ENCODE results near the gene MUSK. TPM values are rescaled to one million over a fixed set of nuclear protein-coding genes. Genes with fewer than 3 reads are reported as not detected.

MUSK gene
- total RNA-seq, 1 experiment from 2014 or later = not detected

- CTCF ChIA-PET = no interaction called here
- H3K9ac ChIP-seq (ENCODE audit: low read length) = no peak overlapping the region
- no peaks in the 10 kb centered on the region for H3K27me3 ChIP-seq (ENCODE audit: low read length)
- intact Hi-C loops (cut with micrococcal nuclease) = no loop called here
- H2AFZ ChIP-seq (ENCODE audit: low read length) = no peak overlapping the region
- no peak overlapping the region for H3K27ac ChIP-seq (ENCODE audit: low read length)
- H3K9me2 ChIP-seq (replicated peaks; ENCODE audit: low read length) = no peaks in the 10 kb centered on the region
- ATAC-seq = no peak
- no peaks in the 10 kb centered on the region for H3K9me3 ChIP-seq (ENCODE audit: low read length)
- no peaks in the 10 kb centered on the region; the same call in 1 of the 2 replicates for H3K4me1 ChIP-seq (ENCODE audit: insufficient read depth, low read length)
- H3K36me3 ChIP-seq (ENCODE audit: low read depth, low read length) = no peaks in the 10 kb centered on the region
- POLR2A ChIA-PET (ENCODE audit: unreplicated experiment) = no interaction called here
- TF ChIP-seq, protein P1, sequence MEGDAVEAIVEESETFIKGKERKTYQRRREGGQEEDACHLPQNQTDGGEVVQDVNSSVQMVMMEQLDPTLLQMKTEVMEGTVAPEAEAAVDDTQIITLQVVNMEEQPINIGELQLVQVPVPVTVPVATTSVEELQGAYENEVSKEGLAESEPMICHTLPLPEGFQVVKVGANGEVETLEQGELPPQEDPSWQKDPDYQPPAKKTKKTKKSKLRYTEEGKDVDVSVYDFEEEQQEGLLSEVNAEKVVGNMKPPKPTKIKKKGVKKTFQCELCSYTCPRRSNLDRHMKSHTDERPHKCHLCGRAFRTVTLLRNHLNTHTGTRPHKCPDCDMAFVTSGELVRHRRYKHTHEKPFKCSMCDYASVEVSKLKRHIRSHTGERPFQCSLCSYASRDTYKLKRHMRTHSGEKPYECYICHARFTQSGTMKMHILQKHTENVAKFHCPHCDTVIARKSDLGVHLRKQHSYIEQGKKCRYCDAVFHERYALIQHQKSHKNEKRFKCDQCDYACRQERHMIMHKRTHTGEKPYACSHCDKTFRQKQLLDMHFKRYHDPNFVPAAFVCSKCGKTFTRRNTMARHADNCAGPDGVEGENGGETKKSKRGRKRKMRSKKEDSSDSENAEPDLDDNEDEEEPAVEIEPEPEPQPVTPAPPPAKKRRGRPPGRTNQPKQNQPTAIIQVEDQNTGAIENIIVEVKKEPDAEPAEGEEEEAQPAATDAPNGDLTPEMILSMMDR (conservative IDR thresholded peaks at IDR 0.05; ENCODE audit: low read depth, low read length) = no peak
- no peak overlapping the region for H3K4me2 ChIP-seq (ENCODE audit: low read length)
- DNase-seq = no peak
- H4K20me1 ChIP-seq (ENCODE audit: low read length) = no peaks in the 10 kb centered on the region
- H3K4me3 ChIP-seq (ENCODE audit: low read length) = no peak overlapping the region
- no TSS peak for BruUV-seq (replicated peaks)
- no peaks in the 10 kb centered on the region for H3F3A ChIP-seq (ENCODE audit: low read length, unreplicated experiment)
- H3K79me2 ChIP-seq (ENCODE audit: low read length) = no peaks in the 10 kb centered on the region
Observed at GRCh38 chr9:110767559-110768063, 99.0 kb downstream of the MUSK start.

- Histone ChIP-seq H3K79me2 (ENCODE audit: low read length) (no peaks in the 10 kb centered on the region), H3K27ac (ENCODE audit: low read length) (no peak overlapping the region), H3K4me1 (ENCODE audit: insufficient read depth, low read length) (no peaks in the 10 kb centered on the region; the same call in 1 of the 2 replicates), H3K9me3 (ENCODE audit: low read length) (no peaks in the 10 kb centered on the region), H3K4me2 (ENCODE audit: low read length) (no peak overlapping the region), H3F3A (ENCODE audit: low read length, unreplicated experiment) (no peaks in the 10 kb centered on the region), H3K36me3 (ENCODE audit: low read depth, low read length) (no peaks in the 10 kb centered on the region), H3K9ac (ENCODE audit: low read length) (no peak overlapping the region), H2AFZ (ENCODE audit: low read length) (no peak overlapping the region), H3K4me3 (ENCODE audit: low read length) (no peak overlapping the region), H4K20me1 (ENCODE audit: low read length) (no peaks in the 10 kb centered on the region), H3K9me2 (replicated peaks; ENCODE audit: low read length) (no peaks in the 10 kb centered on the region), H3K27me3 (ENCODE audit: low read length) (no peaks in the 10 kb centered on the region)
- no peak for ATAC-seq
- CTCF ChIA-PET = no interaction called here
- POLR2A ChIA-PET (ENCODE audit: unreplicated experiment) = no interaction called here
- intact Hi-C loops (cut with micrococcal nuclease) = no loop called here
- DNase-seq = no peak
- TF ChIP-seq EZH2 (IDR thresholded peaks at IDR 0.05; ENCODE audit: low read length, unreplicated experiment) (no peak), EZH2phosphoT487 (IDR thresholded peaks at IDR 0.05; ENCODE audit: borderline replicate concordance, low read length) (no peak)
- TF ChIP-seq, protein P1 (conservative IDR thresholded peaks at IDR 0.05; ENCODE audit: low read depth, low read length) = no peak
- no TSS peak for BruUV-seq (replicated peaks)
Observed at GRCh38 chr9:110768886-110769285, 100.3 kb downstream of the MUSK start.

- Histone ChIP-seq H3K4me3 (ENCODE audit: low read length) (no peak overlapping the region), H3K4me2 (ENCODE audit: low read length) (no peak overlapping the region), H3K79me2 (ENCODE audit: low read length) (no peaks in the 10 kb centered on the region), H2AFZ (ENCODE audit: low read length) (no peak overlapping the region), H3K9me3 (ENCODE audit: low read length) (no peaks in the 10 kb centered on the region), H3K9ac (ENCODE audit: low read length) (no peak overlapping the region), H4K20me1 (ENCODE audit: low read length) (no peaks in the 10 kb centered on the region), H3K4me1 (ENCODE audit: insufficient read depth, low read length) (no peaks in the 10 kb centered on the region), H3F3A (ENCODE audit: low read length, unreplicated experiment) (no peaks in the 10 kb centered on the region), H3K9me2 (replicated peaks; ENCODE audit: low read length) (no peaks in the 10 kb centered on the region), H3K27me3 (ENCODE audit: low read length) (no peaks in the 10 kb centered on the region), H3K36me3 (ENCODE audit: low read depth, low read length) (no peaks in the 10 kb centered on the region), H3K27ac (ENCODE audit: low read length) (no peak overlapping the region)
- ChIA-PET CTCF (no interaction called here), POLR2A (ENCODE audit: unreplicated experiment) (no interaction called here)
- no peak for ATAC-seq
- intact Hi-C loops (cut with micrococcal nuclease) = no loop called here
- TF ChIP-seq EZH2phosphoT487 (IDR thresholded peaks at IDR 0.05; ENCODE audit: borderline replicate concordance, low read length) (no peak), EZH2 (IDR thresholded peaks at IDR 0.05; ENCODE audit: low read length, unreplicated experiment) (no peak)
- TF ChIP-seq, protein P1 (conservative IDR thresholded peaks at IDR 0.05; ENCODE audit: low read depth, low read length) = no peak
- BruUV-seq (replicated peaks) = no TSS peak
- DNase-seq = no peak
Observed at GRCh38 chr9:110769667-110770066, 101.1 kb downstream of the MUSK start.

All from PC-3 (cell line).